Kidney (tissue), 22 donors: Measurements from ENCODE around the gene MSI1. TPM values are rescaled to one million over a fixed set of nuclear protein-coding genes. Genes with fewer than 3 reads are reported as not detected.
A peak's percentile ranks its signal among the peaks of the same experiment; 100 is the strongest.

Source experiments
- DNase-seq, 5 donors: peaks; one replicate each; pipeline ENCODE4 v3.0.0-alpha.2; 2013 to 2020
- FAIRE-seq: peaks from 2 replicates; lab custom pipeline; 2012; peaks lifted over from hg19 to GRCh38; lab: Jason Lieb, UNC
- H3K27ac ChIP-seq, 2 donors: one replicate each; pipeline ENCODE4 v1.7.0; 2013; ENCODE audit warnings: low read depth in 2 of 2, low read length in 2 of 2, inconsistent platforms in 1 of 2
- H3K27me3 ChIP-seq: one replicate; pipeline ENCODE4 v1.7.1; 2013; ENCODE audit warnings: low read length, inconsistent platforms; ENCODE audit not compliant: control insufficient read depth, insufficient read depth
- H3K36me3 ChIP-seq, 3 donors: one replicate each; pipeline versions ENCODE4 v1.7.0 to v1.7.1; 2013; ENCODE audit warnings: low read length in 3 of 3, control low read depth in 1 of 3, inconsistent platforms in 1 of 3; ENCODE audit not compliant: insufficient read depth in 3 of 3, control insufficient read depth in 2 of 3
- H3K4me1 ChIP-seq, 3 donors: one replicate each; pipeline versions ENCODE4 v1.7.0 to v1.7.1; 2013; ENCODE audit warnings: low read length in 3 of 3, inconsistent platforms in 1 of 3, low read depth in 1 of 3; ENCODE audit not compliant: control insufficient read depth in 2 of 3, insufficient read depth in 2 of 3
- H3K4me3 ChIP-seq, 3 donors: one replicate each; pipeline versions ENCODE4 v1.7.0 to v1.8.1; 2013; ENCODE audit warnings: low read length in 3 of 3, control low read depth in 1 of 3, inconsistent platforms in 1 of 3
- H3K9ac ChIP-seq, 3 donors: one replicate each; pipeline versions ENCODE4 v1.7.0 to v1.7.1; 2013; ENCODE audit warnings: low read length in 3 of 3, control low read depth in 1 of 3, inconsistent platforms in 1 of 3
- H3K9me3 ChIP-seq, 3 donors: one replicate each; pipeline versions ENCODE4 v1.7.0 to v1.7.1; 2013; ENCODE audit warnings: low read length in 3 of 3, control low read depth in 1 of 3, inconsistent platforms in 1 of 3; ENCODE audit not compliant: control insufficient read depth in 2 of 3, insufficient read depth in 1 of 3
- CTCF ChIP-seq: IDR thresholded peaks from 3 replicates; pipeline ENCODE4 v1.5.1; 2012; ENCODE audit warnings: mild to moderate bottlenecking, moderate library complexity, borderline replicate concordance; ENCODE audit not compliant: insufficient read depth; ENCODE audit errors: extremely low read depth
- intact Hi-C: fragments of 100-400 bp; cut with DNase I; formaldehyde crosslinking; loops from one replicate; pipeline ENCODE4 v1.11.1; 2022
- long read RNA-seq, 10 donors: library from polyadenylated mRNA in 1 of 10; unstranded in 1 of 10; transcript quantifications; one replicate each; pipeline ENCODE4 v2.0.0 and lab custom pipeline, GENCODE V29; 2021 to 2026
- polyA plus RNA-seq: library from polyadenylated mRNA; stranded (reverse); fragments of 350-450 nt; fragmentation: Illumina TruSeq; extraction: RNeasy Lipid Tissue Mini Kit (QIAGEN cat#74804); gene quantifications from one replicate; pipeline ENCODE4 v1.2.3, GENCODE V29; 2014; ENCODE audit warnings: low read depth, low replicate concordance; ENCODE audit not compliant: insufficient read depth
- total RNA-seq: library from RNA; stranded (reverse); fragmentation: NEBNext Ultra II Directional; extraction: Animal tissue kit (Norgen Biotek cat#: 25700); gene quantifications from one replicate; pipeline ENCODE4 v1.2.1, GENCODE V29; 2021
- donor health status: control.
- donor health status: control.
- donor health status: control.
- donor health status: control.
- donor health status: control.
- donor health status: DM: yes; HTN: yes; CAD: no.
- donor health status: Normal renal cell carcinoma (clear cell type).

MSI1 gene
- total RNA-seq (1.3 TPM), polyA plus RNA-seq (0.80 TPM)
- long read RNA-seq, donor 1, result 0 reads
- long read RNA-seq, donor 2, result 0 reads
- long read RNA-seq, donor 3, partial matches to known transcripts, result 0 of 1 reads
- long read RNA-seq, donor 3, other reads (novel, unspliced or antisense), result 0 of 1 reads
- long read RNA-seq, donor 4, transcript MSI1-201 (15 exons, 2,975 nt), result major isoform, 6 of 38 reads
- long read RNA-seq, donor 4, partial matches to known transcripts, result 32 of 38 reads
- long read RNA-seq, donor 4, other reads (novel, unspliced or antisense), result 0 of 38 reads
- long read RNA-seq, donor 5, result 0 reads
- long read RNA-seq, donor 6, result 0 reads
- long read RNA-seq, donor 7, partial matches to known transcripts, result 1 of 1 reads
- long read RNA-seq, donor 7, other reads (novel, unspliced or antisense), result 0 of 1 reads
- long read RNA-seq, donor 8, result 0 reads
- long read RNA-seq, donor 9, partial matches to known transcripts, result 10 of 11 reads
- long read RNA-seq, donor 9, other reads (novel, unspliced or antisense), result 0 of 11 reads
- long read RNA-seq, donor 10, partial matches to known transcripts, result 0 of 2 reads
- long read RNA-seq, donor 10, other reads (novel, unspliced or antisense), result 0 of 2 reads

- intact Hi-C loops, result loop anchor here (10.0 kb wide), 1 partner anchor 56 kb away; no protein-coding TSS in a partner anchor
- no peaks in the 10 kb centered on the region for H3K4me1 ChIP-seq
- no peak within 1 kb of the TSS for H3K9ac ChIP-seq
- FAIRE-seq (no peak), DNase-seq (peak in 3 of 5 donors; percentile 38 to 73 (median 45))
- TF ChIP-seq CTCF, result no peak
- H3K9me3 ChIP-seq, result no peaks in the 10 kb centered on the region
- no peak within 1 kb of the TSS for H3K27ac ChIP-seq
- H3K27me3 ChIP-seq, result no peaks in the 10 kb centered on the region
- peak within 1 kb of the TSS in 2 of 3 donors; percentile 29 to 30 for H3K4me3 ChIP-seq
- H3K36me3 ChIP-seq, result no peaks in the 10 kb centered on the region
These were observed at the start of gene MSI1 for GRCh38 chr12:120368789-120369602. MSI1 (minus strand) TSS chr12:120369164; CDS start chr12:120369091, 73 bp downstream.

GRCh38 chr12:120417917-120418580, 49.1 kb upstream of the MSI1 start:
- FAIRE-seq (no peak), DNase-seq (no peak)
- intact Hi-C loops, result no loop called here
- Histone ChIP-seq H3K4me3 (no peak overlapping the region), H3K9me3 (no peaks in the 10 kb centered on the region), H3K4me1 (no peaks in the 10 kb centered on the region), H3K36me3 (no peaks in the 10 kb centered on the region), H3K27ac (no peak overlapping the region), H3K9ac (no peak overlapping the region), H3K27me3 (no peaks in the 10 kb centered on the region)
- TF ChIP-seq CTCF, result no peak

GRCh38 chr12:120416490-120417216, 47.7 kb upstream of the MSI1 start:
- H3K9ac ChIP-seq, result no peak overlapping the region
- DNase-seq (no peak), FAIRE-seq (no peak)
- H3K4me3 ChIP-seq, result no peak overlapping the region
- no peaks in the 10 kb centered on the region for H3K36me3 ChIP-seq
- no peaks in the 10 kb centered on the region for H3K4me1 ChIP-seq
- no peak overlapping the region for H3K27ac ChIP-seq
- H3K9me3 ChIP-seq, result no peaks in the 10 kb centered on the region
- TF ChIP-seq CTCF, result no peak
- intact Hi-C loops, result no loop called here
- H3K27me3 ChIP-seq, result no peaks in the 10 kb centered on the region
